Endodermal cell (in vitro differentiated cells): ENCODE results near the gene ATP6AP1. TPM values are rescaled to one million over a fixed set of nuclear protein-coding genes. Genes with fewer than 3 reads are reported as not detected.

Source experiments
- DNase-seq: peaks from one replicate; pipeline ENCODE4 v3.0.0-alpha.2; 2017
- H3K27ac ChIP-seq: 2 replicates; pipeline ENCODE4 v1.5.1; 2013; ENCODE audit warnings: mild to moderate bottlenecking, low read depth, low read length, moderate library complexity
- H3K27me3 ChIP-seq: 2 replicates; pipeline ENCODE4 v1.6.1; 2013; ENCODE audit warnings: mild to moderate bottlenecking, low read length, moderate library complexity; ENCODE audit not compliant: insufficient read depth, control insufficient read depth, poor library complexity, severe bottlenecking
- H3K36me3 ChIP-seq: 2 replicates; pipeline ENCODE4 v1.7.0; 2013; ENCODE audit warnings: mild to moderate bottlenecking, low read length, moderate library complexity; ENCODE audit not compliant: control insufficient read depth, insufficient read depth
- H3K4me1 ChIP-seq: one replicate; pipeline ENCODE4 v1.7.0; 2013; ENCODE audit warnings: low read length; ENCODE audit not compliant: control insufficient read depth, insufficient read depth
- H3K4me3 ChIP-seq: 2 replicates; pipeline ENCODE4 v1.5.1; 2013; ENCODE audit warnings: mild to moderate bottlenecking, low read length, moderate library complexity
- H3K9ac ChIP-seq: 2 replicates; pipeline ENCODE4 v1.6.1; 2013; ENCODE audit warnings: mild to moderate bottlenecking, low read length, moderate library complexity; ENCODE audit not compliant: poor library complexity, severe bottlenecking; ENCODE audit errors: extremely low read depth
- H3K9me3 ChIP-seq: 2 replicates; pipeline ENCODE4 v1.6.1; 2013; ENCODE audit warnings: mild to moderate bottlenecking, low read length, moderate library complexity; ENCODE audit not compliant: control insufficient read depth
- H3K27ac Mint-ChIP-seq: 2 replicates; pipeline ENCODE4 v1.8.0; 2020; ENCODE audit warnings: mixed read lengths
- H3K27me3 Mint-ChIP-seq: 2 replicates; pipeline ENCODE4 v1.8.0; 2021; ENCODE audit warnings: mild to moderate bottlenecking, mixed read lengths; ENCODE audit not compliant: insufficient read depth
- H3K36me3 Mint-ChIP-seq: 2 replicates; pipeline ENCODE4 v1.8.0; 2020; ENCODE audit warnings: low read depth, mixed read lengths
- H3K4me1 Mint-ChIP-seq: 2 replicates; pipeline ENCODE4 v1.8.0; 2020; ENCODE audit warnings: mixed read lengths
- H3K4me3 Mint-ChIP-seq: 2 replicates; pipeline ENCODE4 v1.8.0; 2020; ENCODE audit warnings: mild to moderate bottlenecking, moderate library complexity, mixed read lengths
- H3K9me3 Mint-ChIP-seq: 2 replicates; pipeline ENCODE4 v1.8.0; 2020; ENCODE audit warnings: mild to moderate bottlenecking, mixed read lengths
- CTCF ChIP-seq: fragments of 200-600 bp; sonication (generic); conservative IDR thresholded peaks from 2 replicates; pipeline ENCODE4 v1.5.0; 2021; ENCODE audit warnings: antibody characterized with exemption, mild to moderate bottlenecking
- WGBS, 2 experiments: methylation state at CpG; one replicate each; pipeline versions ENCODE4 v1.1.5 to v1.1.7; 2013; ENCODE audit warnings: missing lambda C conversion rate in 2 of 2, mixed read lengths in 1 of 2; ENCODE audit not compliant: insufficient coverage in 1 of 2, insufficient read length in 1 of 2; 5-methylcytosine and 5-hydroxymethylcytosine counted together
- total RNA-seq, 2 donors: library from RNA; stranded (reverse); fragmentation: NEBNext Ultra II Directional in 1 of 2; extraction: Animal tissue kit (Norgen Biotek cat#: 25700) in 1 of 2; gene quantifications; 2 replicates in 1 of 2; 3 replicates in 1 of 2; pipeline ENCODE4 v1.2.1, GENCODE V29; 2021

ATP6AP1 gene
- total RNA-seq, 2 donors from 2014 or later: 61.6 to 66.8 TPM

GRCh38 chrX:154409222-154409871, 19.1 kb upstream of the ATP6AP1 start, which contains the start of gene DNASE1L1:
Gene DNASE1L1 (minus strand): TSS chrX:154409254. CDS start chrX:154405568, 3,686 bp downstream.
- Mint-ChIP-seq H3K27ac (peak within 1 kb of the TSS; percentile 87), H3K27me3 (peaks cover 1% of the 10 kb centered on the region), H3K36me3 (no peaks in the 10 kb centered on the region), H3K4me1 (peaks cover 5% of the 10 kb centered on the region), H3K4me3 (peak within 1 kb of the TSS; percentile 39), H3K9me3 (peaks cover 53% of the 10 kb centered on the region)
- H3K27ac ChIP-seq: no peak within 1 kb of the TSS
- peak; percentile 97 for DNase-seq
- H3K27me3 ChIP-seq: no peaks in the 10 kb centered on the region
- 18 to 24% methylated on average over 2 to 23 of the region's 26 CpGs for WGBS, 2 experiments
- no peak for TF ChIP-seq CTCF
- no peaks in the 10 kb centered on the region for H3K4me1 ChIP-seq
- H3K4me3 ChIP-seq: peak within 1 kb of the TSS; percentile 76
- peak within 1 kb of the TSS; percentile 25 for H3K9ac ChIP-seq
- H3K36me3 ChIP-seq: no peaks in the 10 kb centered on the region
- H3K9me3 ChIP-seq: no peaks in the 10 kb centered on the region

DNA sequence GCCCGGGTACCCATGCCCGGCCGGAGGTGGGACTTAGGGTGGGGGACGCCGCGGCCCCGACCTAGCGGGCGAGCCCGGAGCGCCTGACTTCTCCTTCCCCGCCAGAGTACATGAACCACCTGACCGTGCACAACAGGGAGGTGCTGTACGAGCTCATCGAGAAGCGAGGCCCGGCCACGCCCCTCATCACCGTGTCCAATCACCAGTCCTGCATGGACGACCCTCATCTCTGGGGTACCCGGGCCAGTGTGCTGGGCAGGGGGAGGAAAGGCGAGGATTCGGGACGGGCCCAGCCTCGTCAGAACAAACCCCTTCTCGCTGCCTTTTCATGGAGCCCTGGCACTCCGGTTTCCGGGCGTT, 16.5 kb upstream of the ATP6AP1 start:
- TF ChIP-seq CTCF: no peak
- Histone ChIP-seq H3K9me3 (no peaks in the 10 kb centered on the region), H3K27ac (no peak overlapping the region), H3K36me3 (no peaks in the 10 kb centered on the region), H3K9ac (no peak overlapping the region), H3K27me3 (no peaks in the 10 kb centered on the region), H3K4me1 (no peaks in the 10 kb centered on the region), H3K4me3 (peak overlapping the region; percentile 76)
- H3K4me1 Mint-ChIP-seq: peaks cover 5% of the 10 kb centered on the region
- peaks cover 46% of the 10 kb centered on the region for H3K9me3 Mint-ChIP-seq
- no peak overlapping the region for H3K27ac Mint-ChIP-seq
- H3K36me3 Mint-ChIP-seq: peaks cover 3% of the 10 kb centered on the region
- H3K4me3 Mint-ChIP-seq: peak overlapping the region; percentile 70
- H3K27me3 Mint-ChIP-seq: peaks cover 1% of the 10 kb centered on the region
- WGBS, 2 experiments: 4 to 11% methylated on average over 5 to 26 of the region's 29 CpGs
- peak; percentile 87 for DNase-seq

- H3K9me3 Mint-ChIP-seq: peaks cover 51% of the 10 kb centered on the region
- H3K27me3 Mint-ChIP-seq: peaks cover 1% of the 10 kb centered on the region
- peaks cover 3% of the 10 kb centered on the region for H3K36me3 Mint-ChIP-seq
- Histone ChIP-seq H3K36me3 (no peaks in the 10 kb centered on the region), H3K4me3 (peak overlapping the region; percentile 76), H3K4me1 (no peaks in the 10 kb centered on the region), H3K27ac (no peak overlapping the region), H3K9ac (no peak overlapping the region), H3K9me3 (no peaks in the 10 kb centered on the region), H3K27me3 (no peaks in the 10 kb centered on the region)
- peak overlapping the region; percentile 70 for H3K4me3 Mint-ChIP-seq
- 83% methylated on average over 4 of the region's 4 CpGs; no CpG with 5 or more reads in 1 of the 2 experiments for WGBS, 2 experiments
- DNase-seq: no peak
- TF ChIP-seq CTCF: no peak
- H3K4me1 Mint-ChIP-seq: peaks cover 5% of the 10 kb centered on the region
- no peak overlapping the region for H3K27ac Mint-ChIP-seq
Observed at GRCh38 chrX:154412468-154412867, 16.0 kb upstream of the ATP6AP1 start.
